GM19025 (cell line): ENCODE measurements around the gene DTWD2.

Experiments used
- ATAC-seq: cut with Tn5 transposase; IDR thresholded peaks from one replicate; pipeline ENCODE4 v1.9.1; 2021; ENCODE audit warnings: mild to moderate bottlenecking, low read depth, moderate library complexity; ENCODE audit not compliant: unreplicated experiment

DTWD2 gene

GRCh38 chr5:118987988-118988865 is at the start of gene DTWD2:
DTWD2 (minus strand) TSS chr5:118988547; CDS start chr5:118988511, 36 bp downstream.
- peak; percentile 90 for ATAC-seq

GRCh38 chr5:119037496-119038215 is 49.3 kb upstream of the DTWD2 start:
- no peak for ATAC-seq

GRCh38 chr5:119036101-119036762 is 47.9 kb upstream of the DTWD2 start:
- no peak for ATAC-seq

- ATAC-seq: no peak
Observed at GRCh38 chr5:119033135-119033534, 44.8 kb upstream of the DTWD2 start.

GRCh38 chr5:119032656-119033055 is 44.3 kb upstream of the DTWD2 start:
- ATAC-seq: no peak

GRCh38 chr5:119031905-119032304 is 43.6 kb upstream of the DTWD2 start:
- peak; percentile 42 for ATAC-seq

- peak; percentile 79 for ATAC-seq
Observed at GRCh38 chr5:119031011-119031886, 42.9 kb upstream of the DTWD2 start.

- no peak for ATAC-seq
Observed at GRCh38 chr5:119028575-119028974, 40.2 kb upstream of the DTWD2 start.

- ATAC-seq: no peak
Observed at GRCh38 chr5:119022773-119023172, 34.4 kb upstream of the DTWD2 start.

- no peak for ATAC-seq
Observed at GRCh38 chr5:119022017-119022745, 33.8 kb upstream of the DTWD2 start.

GRCh38 chr5:119021149-119021732 is 32.9 kb upstream of the DTWD2 start:
- no peak for ATAC-seq

- no peak for ATAC-seq
Observed at GRCh38 chr5:119019949-119020348, 31.6 kb upstream of the DTWD2 start.

GRCh38 chr5:119019501-119019900 is 31.2 kb upstream of the DTWD2 start:
- no peak for ATAC-seq

GRCh38 chr5:119017994-119018393 is 29.6 kb upstream of the DTWD2 start:
- no peak for ATAC-seq

- ATAC-seq: peak; percentile 55
Observed at GRCh38 chr5:119016125-119016774, 27.9 kb upstream of the DTWD2 start.

GRCh38 chr5:119011186-119011585 is 22.8 kb upstream of the DTWD2 start:
- ATAC-seq: no peak

GRCh38 chr5:119010206-119010605 is 21.9 kb upstream of the DTWD2 start:
- no peak for ATAC-seq

- ATAC-seq: no peak
Observed at GRCh38 chr5:119009131-119009530, 20.8 kb upstream of the DTWD2 start.

- no peak for ATAC-seq
Observed at GRCh38 chr5:118999696-119000095, 11.3 kb upstream of the DTWD2 start.
